Mesenteric fat pad (tissue), 1 donor: Measurements from ENCODE around the gene SYNDIG1. TPM values are rescaled to one million over a fixed set of nuclear protein-coding genes. Genes with fewer than 3 reads are reported as not detected.

ENCODE experiments used
- DNase-seq: peaks from one replicate; pipeline ENCODE4 v3.0.0-alpha.2; 2020; ENCODE audit warnings: low spot score
- total RNA-seq: library from RNA; stranded (reverse); fragmentation: NEBNext Ultra II Directional; extraction: Animal tissue kit (Norgen Biotek cat#: 25700); gene quantifications from one replicate; pipeline ENCODE4 v1.2.1, GENCODE V29; 2021
- donor health status: DM: yes; HTN: yes; CAD: no.

The SYNDIG1 gene
- total RNA-seq, 1 donor from 2014 or later: 0.77 TPM

- DNase-seq: no peak
Observed at GRCh38 chr20:24582373-24583168, 113.1 kb downstream of the SYNDIG1 start.

DNA sequence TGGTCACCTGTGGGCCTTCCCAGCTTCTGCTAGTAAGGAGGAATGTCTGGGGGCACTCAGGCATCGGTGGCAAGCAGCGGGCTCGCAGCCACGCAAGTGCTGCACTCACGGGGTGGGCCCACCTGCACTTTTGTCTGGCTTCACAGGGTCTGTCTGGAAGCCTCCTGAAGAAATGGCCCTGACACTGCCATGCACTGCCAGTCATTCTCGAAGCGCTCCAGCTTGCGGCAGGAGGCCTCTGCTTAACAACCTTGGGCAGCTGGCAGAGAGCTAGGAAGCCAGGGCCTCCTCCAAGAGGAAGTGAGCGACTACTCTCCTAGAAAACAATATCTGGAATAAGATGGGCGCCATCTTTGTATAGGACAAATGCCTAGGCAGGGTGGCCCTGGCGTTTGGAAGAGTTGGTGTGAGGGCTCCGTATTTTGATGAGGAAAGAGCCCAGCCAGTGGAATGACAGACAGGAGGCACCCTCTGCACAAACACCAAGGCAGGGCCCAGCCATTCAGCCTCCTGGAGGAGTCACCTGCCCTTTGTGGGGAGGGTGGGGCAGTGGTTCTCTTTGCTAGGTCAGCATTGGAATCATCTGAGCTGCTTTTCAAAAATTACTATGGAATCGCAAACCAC lies 113.9 kb downstream of the SYNDIG1 start:
- DNase-seq: no peak

DNA sequence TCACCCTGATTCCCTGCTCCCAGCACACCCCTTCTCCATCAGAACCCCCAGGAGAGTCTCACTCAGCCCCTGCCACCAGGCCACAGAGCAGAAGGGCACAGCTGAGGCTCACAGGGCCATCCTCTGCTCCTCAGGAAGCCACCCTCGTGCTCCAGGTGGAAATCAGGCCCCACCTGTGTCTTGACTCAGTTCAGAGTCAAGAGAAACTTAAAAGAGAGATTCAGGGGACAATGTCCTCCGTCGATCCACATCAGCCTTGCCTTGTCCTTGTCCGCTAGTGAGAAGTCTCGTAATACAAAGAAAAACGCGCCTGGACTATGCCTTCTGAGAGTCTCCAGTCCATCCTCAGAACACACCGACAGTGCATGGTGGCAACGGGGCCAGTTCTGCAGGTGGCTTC lies 114.6 kb downstream of the SYNDIG1 start:
- no peak for DNase-seq

DNA sequence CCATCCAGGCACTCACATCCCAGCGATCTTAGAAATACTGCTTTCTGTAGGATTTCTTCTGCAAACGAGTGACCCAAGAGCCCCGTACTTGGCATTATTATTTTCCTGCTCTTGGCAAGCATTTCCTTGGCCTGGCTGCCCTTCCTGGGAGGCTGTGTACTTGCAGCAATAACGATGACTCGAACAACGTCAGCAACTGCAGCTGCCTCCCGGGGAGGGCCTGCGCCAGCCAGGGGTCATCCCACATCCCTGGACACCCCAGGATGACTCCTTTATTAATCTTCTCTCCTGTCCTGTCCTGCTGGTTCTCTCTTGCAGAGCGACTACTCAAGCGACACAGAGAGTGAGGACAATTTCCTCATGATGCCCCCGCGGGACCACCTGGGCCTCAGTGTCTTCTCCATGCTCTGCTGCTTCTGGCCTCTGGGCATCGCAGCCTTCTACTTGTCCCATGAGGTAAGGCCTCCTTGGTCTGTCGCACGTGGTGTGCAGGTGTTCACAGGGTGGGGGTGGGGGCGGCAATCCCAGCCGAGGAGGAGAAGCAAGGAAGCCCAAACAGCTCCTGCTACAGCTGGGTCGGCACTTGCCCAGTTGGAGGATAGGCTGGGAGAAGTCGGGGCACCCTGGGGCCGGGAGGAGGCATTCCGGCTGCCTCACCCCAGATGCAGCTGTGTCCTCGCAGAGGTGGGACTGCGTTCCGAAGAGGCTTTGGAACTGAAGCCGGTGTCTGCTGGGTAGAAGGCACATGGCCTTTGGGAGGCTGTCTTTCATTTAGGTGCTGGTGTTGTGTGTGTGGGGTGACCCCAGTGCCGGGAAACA lies 115.3 kb downstream of the SYNDIG1 start:
- no peak for DNase-seq

GRCh38 chr20:24585796-24586522 lies 116.5 kb downstream of the SYNDIG1 start:
- DNase-seq: no peak

DNA sequence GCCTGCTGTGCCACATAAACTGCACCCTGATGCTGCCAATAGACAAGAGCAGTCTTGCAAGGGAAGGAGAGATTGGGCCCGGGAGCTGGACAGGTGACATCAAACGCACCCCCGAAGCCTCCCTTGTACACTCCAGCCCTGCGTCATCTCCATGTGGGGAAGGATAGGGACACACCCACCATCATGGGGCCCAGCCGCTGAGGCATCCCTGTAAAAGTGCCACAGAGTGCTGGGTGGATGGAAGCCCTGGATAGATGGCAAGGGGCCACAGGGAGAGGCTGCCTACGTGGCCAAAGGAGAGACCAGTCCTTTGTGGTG lies 117.1 kb downstream of the SYNDIG1 start:
- peak; percentile 71 for DNase-seq

- DNase-seq: no peak
Observed at GRCh38 chr20:24587384-24588046, 118.1 kb downstream of the SYNDIG1 start.

DNA sequence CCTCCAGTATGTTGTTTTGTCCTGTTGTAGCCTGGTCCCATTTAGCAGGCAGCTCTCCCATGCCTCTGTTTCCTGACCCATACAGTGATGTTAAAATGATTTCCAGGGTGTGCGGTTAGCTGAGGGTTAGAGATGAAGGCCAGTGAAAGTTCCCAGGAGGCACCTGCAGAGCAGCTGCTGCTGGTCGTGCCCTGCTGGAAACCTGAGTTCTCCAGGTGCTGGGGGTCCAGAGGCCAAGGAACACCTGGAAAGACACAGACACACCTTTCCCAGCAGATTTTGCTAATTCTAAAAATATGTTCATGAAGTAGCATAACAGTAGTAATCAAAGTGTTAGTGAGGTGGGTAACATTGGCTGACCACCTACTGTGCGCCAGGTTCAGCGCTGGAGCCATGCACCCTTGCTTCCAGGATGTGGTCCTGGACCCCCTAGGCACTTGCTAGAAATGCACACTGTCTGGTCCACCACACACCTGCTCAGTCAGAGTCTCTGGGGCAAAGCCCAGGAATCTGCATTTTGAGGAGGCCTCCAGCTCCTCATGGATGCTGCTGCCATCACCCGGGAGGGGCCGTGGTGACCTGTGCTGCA lies 118.7 kb downstream of the SYNDIG1 start:
- DNase-seq: no peak

DNA sequence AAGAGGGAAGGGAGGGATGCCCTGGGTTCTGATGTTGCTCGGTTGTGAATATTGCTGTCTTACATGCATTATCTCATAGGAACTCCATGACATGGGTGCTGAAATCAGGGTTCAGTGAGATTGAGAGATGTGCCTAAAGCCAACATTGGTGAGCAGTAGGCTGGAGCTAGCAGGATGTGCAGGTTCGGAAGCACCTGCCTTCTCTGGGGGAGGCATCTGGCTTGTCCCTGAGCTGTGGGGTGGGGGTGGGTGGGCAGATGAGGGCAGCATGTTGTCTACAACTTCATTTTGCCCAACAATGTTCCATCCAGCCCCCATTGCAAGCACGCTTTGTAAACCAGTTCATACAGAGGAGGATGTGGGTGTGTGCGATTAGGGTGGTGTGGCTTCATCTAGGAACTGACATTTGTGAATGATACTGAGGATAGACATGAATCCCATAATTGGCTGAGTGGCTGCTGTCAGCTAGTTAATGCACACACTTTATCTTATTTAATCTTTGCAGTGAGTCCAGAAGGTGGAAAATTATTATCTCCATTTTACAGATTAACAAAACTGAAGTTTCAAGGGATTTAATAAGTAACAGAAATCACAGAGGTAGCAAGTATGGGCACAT lies 119.4 kb downstream of the SYNDIG1 start:
- no peak for DNase-seq

DNA sequence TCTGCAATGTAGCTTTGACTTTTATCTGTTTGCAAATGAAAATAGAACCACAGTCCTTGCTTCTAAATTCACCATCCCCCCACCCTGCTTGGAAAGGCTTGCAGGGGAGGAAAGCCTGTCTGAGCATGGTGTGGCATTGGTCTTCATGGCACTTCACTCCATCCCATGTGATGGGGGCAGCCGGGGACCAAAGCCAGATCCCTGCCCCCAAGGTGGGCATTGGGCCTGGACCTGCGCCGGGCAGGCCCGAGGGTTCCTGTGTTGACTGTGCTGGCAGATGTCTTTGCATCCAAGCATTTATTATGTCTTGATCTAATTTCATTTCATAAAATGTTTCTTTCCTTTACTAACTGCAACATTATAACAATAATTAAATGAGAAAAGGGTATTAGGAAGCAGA lies 120.0 kb downstream of the SYNDIG1 start:
- no peak for DNase-seq

GRCh38 chr20:24589815-24590177 lies 120.4 kb downstream of the SYNDIG1 start:
- no peak for DNase-seq

GRCh38 chr20:24590178-24590982 lies 121.0 kb downstream of the SYNDIG1 start:
- peak; percentile 82 for DNase-seq

- DNase-seq: no peak
Observed at GRCh38 chr20:24597051-24597450, 127.6 kb downstream of the SYNDIG1 start.

- no peak for DNase-seq
Observed at GRCh38 chr20:24598346-24598745, 128.9 kb downstream of the SYNDIG1 start.

DNA sequence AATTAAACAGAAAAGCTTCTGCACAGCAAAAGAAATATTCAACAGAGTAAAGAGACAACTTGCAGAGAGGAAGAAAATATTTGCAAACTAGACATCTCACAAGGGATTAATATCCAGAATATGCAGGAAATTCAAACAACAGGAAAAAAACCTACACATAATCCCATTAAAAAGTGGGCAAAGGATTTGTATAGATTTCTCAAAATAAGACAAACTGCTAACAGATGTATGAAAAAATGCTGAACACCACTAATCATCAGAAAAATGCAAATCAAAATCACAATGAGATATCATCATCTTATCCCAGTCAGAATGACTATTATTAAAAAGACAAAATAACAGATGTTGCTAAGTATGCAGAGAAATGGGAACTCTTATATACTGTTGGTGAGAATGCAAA lies 129.6 kb downstream of the SYNDIG1 start:
- no peak for DNase-seq

DNA sequence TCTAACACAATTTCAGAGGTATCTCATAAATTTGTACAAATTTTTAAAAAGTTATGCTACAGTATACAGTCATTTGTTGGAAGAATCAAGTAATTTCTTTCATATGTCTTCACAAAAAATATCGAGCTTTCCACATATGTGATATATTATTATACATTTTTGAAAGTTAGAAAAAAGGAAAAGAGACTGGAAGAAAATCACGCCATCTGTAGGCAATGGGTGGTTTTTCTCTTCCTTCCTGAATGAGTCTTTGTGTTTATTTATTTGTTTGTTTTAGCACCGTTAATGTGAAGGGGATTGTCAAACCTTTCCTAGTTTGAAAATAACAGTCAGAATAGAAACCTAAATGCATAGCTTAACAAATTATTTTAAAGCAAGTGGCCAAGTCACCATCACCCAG lies 130.6 kb downstream of the SYNDIG1 start:
- no peak for DNase-seq

- no peak for DNase-seq
Observed at GRCh38 chr20:24603454-24603853, 134.0 kb downstream of the SYNDIG1 start.

GRCh38 chr20:24604966-24605665 lies 135.7 kb downstream of the SYNDIG1 start:
- DNase-seq: no peak
